Endothelial cell of umbilical vein (primary cell): Measurements from ENCODE around the gene KCNQ1OT1. TPM values are rescaled to one million over a fixed set of nuclear protein-coding genes. Genes with fewer than 3 reads are reported as not detected.

Source experiments
- BruUV-seq: library from RNA; stranded (reverse); fragments of 400-500 nt; replicated peaks from 2 replicates; lab custom pipeline; 2021; lab: Mats Ljungman, UMichigan
- CTCF ChIA-PET: fragments of 300-600, 350-600 bp; sonication (Branson Sonifier 250); formaldehyde crosslinking; loops from one replicate; lab custom pipeline; 2021; ENCODE audit warnings: antibody characterized with exemption, inconsistent platforms; lab: Charles Lee
- POLR2A ChIA-PET: fragments of 300-600, 350-600 bp; sonication (Branson Sonifier 250); formaldehyde crosslinking; loops from one replicate; lab custom pipeline; 2021; ENCODE audit warnings: antibody characterized with exemption, inconsistent platforms; lab: Charles Lee
- DNase-seq: peaks from one replicate; pipeline ENCODE4 v3.0.0-alpha.2; 2011; ENCODE audit warnings: low read depth, low spot score
- FAIRE-seq: peaks from 2 replicates; lab custom pipeline; 2011; peaks lifted over from hg19 to GRCh38; lab: Jason Lieb, UNC
- H2AFZ ChIP-seq: 2 replicates; pipeline ENCODE4 v1.6.0; 2012; ENCODE audit warnings: low read depth, low read length, control low read depth, inconsistent platforms
- H3K27ac ChIP-seq: 2 replicates; pipeline ENCODE4 v1.5.1; 2011; ENCODE audit warnings: low read depth, mild to moderate bottlenecking, control low read depth, low read length, moderate library complexity; ENCODE audit not compliant: insufficient read depth
- H3K27me3 ChIP-seq, 2 experiments: 2 replicates each; pipeline versions ENCODE4 v1.6.0 to v1.6.1; 2011; ENCODE audit warnings: low read length in 2 of 2, mixed read lengths in 1 of 2; ENCODE audit not compliant: control insufficient read depth in 2 of 2, insufficient read depth in 2 of 2
- H3K36me3 ChIP-seq, 2 experiments: 2 replicates in 1 of 2; 3 replicates in 1 of 2; pipeline ENCODE4 v1.5.1; 2011; ENCODE audit warnings: low read length in 2 of 2, mild to moderate bottlenecking in 1 of 2, moderate library complexity in 1 of 2; ENCODE audit not compliant: control insufficient read depth in 2 of 2, insufficient read depth in 2 of 2; ENCODE audit errors: extremely low read depth in 1 of 2
- H3K4me1 ChIP-seq: 3 replicates; pipeline ENCODE4 v1.5.1; 2011; ENCODE audit warnings: mild to moderate bottlenecking, low read length; ENCODE audit not compliant: control insufficient read depth, insufficient read depth; ENCODE audit errors: extremely low read depth
- H3K4me2 ChIP-seq: 2 replicates; pipeline ENCODE4 v1.6.1; 2011; ENCODE audit warnings: low read length, control low read depth, mixed read lengths; ENCODE audit not compliant: insufficient read depth
- H3K4me3 ChIP-seq, 3 experiments: fragments of 200-600 bp in 1 of 3; sonication (generic), shearing (Covaris generic) in 1 of 3; replicated peaks in 1 of 3; 2 replicates each; pipeline ENCODE4 v1.5.1; 2011 to 2016; ENCODE audit warnings: control low read depth in 3 of 3, low read length in 3 of 3, mild to moderate bottlenecking in 2 of 3, inconsistent platforms in 1 of 3, low read depth in 1 of 3, moderate library complexity in 1 of 3; ENCODE audit not compliant: insufficient read depth in 1 of 3
- H3K79me2 ChIP-seq: 2 replicates; pipeline ENCODE4 v1.6.0; 2012; ENCODE audit warnings: low read length, inconsistent platforms; ENCODE audit not compliant: control insufficient read depth, insufficient read depth
- H3K9ac ChIP-seq: replicated peaks from 2 replicates; pipeline ENCODE3; 2011; ENCODE audit warnings: low read length, control low read depth; ENCODE audit not compliant: insufficient read depth; ENCODE audit errors: extremely low read depth
- H3K9me1 ChIP-seq: replicated peaks from 3 replicates; pipeline ENCODE4 v1.6.0; 2011; ENCODE audit warnings: mild to moderate bottlenecking, low read length; ENCODE audit not compliant: control insufficient read depth, insufficient read depth; ENCODE audit errors: extremely low read depth
- H3K9me3 ChIP-seq: replicated peaks from 2 replicates; pipeline ENCODE4 v1.5.1; 2012; ENCODE audit warnings: low read length, inconsistent platforms; ENCODE audit not compliant: control insufficient read depth, insufficient read depth
- H4K20me1 ChIP-seq: replicated peaks from 2 replicates; pipeline ENCODE3; 2011; ENCODE audit warnings: mild to moderate bottlenecking, low read length; ENCODE audit not compliant: control insufficient read depth, insufficient read depth; ENCODE audit errors: extremely low read depth
- CTCF ChIP-seq, 2 donors: IDR thresholded peaks; 1 replicate in 1 of 2; 2 replicates in 1 of 2; pipeline ENCODE4 v1.5.1; 2011; ENCODE audit warnings: low read length in 2 of 2, mild to moderate bottlenecking in 2 of 2, moderate library complexity in 2 of 2, control low read depth in 1 of 2, inconsistent platforms in 1 of 2, low read depth in 1 of 2; ENCODE audit not compliant: insufficient read depth in 1 of 2; ENCODE audit errors: extremely low read depth in 1 of 2
- EZH2 ChIP-seq: IDR thresholded peaks from 2 replicates; pipeline ENCODE4 v1.6.1; 2012; ENCODE audit warnings: borderline replicate concordance, low read depth, mild to moderate bottlenecking, moderate library complexity, low read length, inconsistent platforms; ENCODE audit not compliant: severe bottlenecking
- FOS ChIP-seq: IDR thresholded peaks from 2 replicates; pipeline ENCODE4 v1.6.1; 2011; ENCODE audit warnings: mild to moderate bottlenecking, low read length, moderate library complexity, borderline replicate concordance; ENCODE audit not compliant: insufficient read depth
- GATA2 ChIP-seq: IDR thresholded peaks from 2 replicates; pipeline ENCODE4 v1.7.0; 2011; ENCODE audit warnings: low read depth, mild to moderate bottlenecking, moderate library complexity, mixed read lengths, low read length; ENCODE audit not compliant: insufficient read length, insufficient read depth
- JUN ChIP-seq: IDR thresholded peaks from 2 replicates; pipeline ENCODE4 v1.6.1; 2011; ENCODE audit warnings: borderline replicate concordance, low read depth; ENCODE audit not compliant: insufficient read length, insufficient read depth
- MYC ChIP-seq: IDR thresholded peaks from one replicate; pipeline ENCODE4 v1.6.1; 2011; ENCODE audit warnings: mild to moderate bottlenecking, low read depth, low read length
- POLR2A ChIP-seq: IDR thresholded peaks from 2 replicates; pipeline ENCODE4 v1.6.1; 2012; ENCODE audit warnings: low read depth, mild to moderate bottlenecking, control low read depth, low read length
- POLR2AphosphoS5 ChIP-seq: IDR thresholded peaks from 2 replicates; pipeline ENCODE4 v1.6.1; 2012; ENCODE audit warnings: low read depth, mild to moderate bottlenecking, control low read depth, low read length, moderate library complexity; ENCODE audit not compliant: insufficient read depth
- dilution Hi-C: fragments of 300-500 bp; cut with MboI; formaldehyde crosslinking; loops from one replicate; pipeline ENCODE4 v1.15.0; 2019; ENCODE audit warnings: low sequenced_read_pairs; ENCODE audit not compliant: extremely low pct_ligation_motif_present
- intact Hi-C: fragments of 100-400 bp; cut with micrococcal nuclease; formaldehyde crosslinking; loops from one replicate; pipeline ENCODE4 v1.10.0; 2022
- polyA plus RNA-seq, 4 experiments: library from polyadenylated mRNA; depleted of rRNA in 3 of 4; stranded (reverse) in 3 of 4; unstranded in 1 of 4; fragments of >200 nt; gene quantifications; 2 replicates each; pipeline versions ENCODE4 v1.2.1 to v1.2.3, GENCODE V29; 2011 to 2012; ENCODE audit warnings: missing spikeins in 1 of 4
- total RNA-seq: library from RNA; stranded (reverse); gene quantifications from 2 replicates; pipeline ENCODE4 v1.2.3, GENCODE V29; 2021
- TF ChIP-seq, protein P1 (sequence below): IDR thresholded peaks from 2 replicates; pipeline ENCODE4 v1.6.1; 2011; ENCODE audit not compliant: insufficient read depth, insufficient read length

Gene KCNQ1OT1
- total and polyA plus RNA-seq, 2 donors (not counting 3 experiments of a cell fraction or from before 2014, with no cell fraction given), result 0.11 to 1.8 TPM

DNA sequence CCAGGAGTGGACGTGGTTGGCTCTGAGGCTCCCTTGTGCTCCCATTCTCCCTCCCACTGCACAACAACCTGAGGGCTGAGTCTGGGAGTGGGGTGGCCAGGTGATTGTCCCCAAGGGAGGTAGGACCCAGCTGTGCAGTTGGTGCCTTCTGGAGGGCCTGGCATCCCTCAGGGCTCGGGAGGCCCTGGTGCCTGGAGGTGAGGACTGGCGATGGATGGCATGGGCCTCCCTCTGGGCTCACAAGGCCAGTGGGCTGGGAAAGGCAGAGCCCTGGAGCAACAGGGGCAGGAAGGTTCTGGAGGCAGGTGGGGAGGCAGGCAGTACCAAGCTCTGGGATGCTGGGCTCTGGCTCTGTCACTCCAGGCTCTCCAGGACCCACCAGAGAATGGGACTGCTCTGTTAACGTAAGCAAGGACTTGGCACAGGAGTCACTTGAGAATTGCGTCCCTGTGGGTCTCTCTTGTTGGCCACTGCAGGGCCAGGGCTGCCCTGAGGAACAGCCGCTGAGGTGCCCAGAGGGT lies 114.2 kb downstream of the KCNQ1OT1 start:
- intact Hi-C loops, result no loop called here
- dilution Hi-C loops, result no loop called here
- Histone ChIP-seq H3K79me2 (no peaks in the 10 kb centered on the region), H3K9me3 (no peaks in the 10 kb centered on the region), H3K4me3 (no peak overlapping the region), H3K9me1 (no peaks in the 10 kb centered on the region), H3K4me1 (no peaks in the 10 kb centered on the region), H4K20me1 (no peaks in the 10 kb centered on the region), H3K4me2 (no peak overlapping the region), H3K9ac (no peak overlapping the region), H3K27me3 (no peaks in the 10 kb centered on the region), H2AFZ (no peak overlapping the region), H3K36me3 (no peaks in the 10 kb centered on the region), H3K27ac (no peak overlapping the region)
- POLR2A ChIA-PET, result no interaction called here
- DNase-seq, result no peak
- TF ChIP-seq, protein P1, sequence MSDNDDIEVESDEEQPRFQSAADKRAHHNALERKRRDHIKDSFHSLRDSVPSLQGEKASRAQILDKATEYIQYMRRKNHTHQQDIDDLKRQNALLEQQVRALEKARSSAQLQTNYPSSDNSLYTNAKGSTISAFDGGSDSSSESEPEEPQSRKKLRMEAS, result no peak
- TF ChIP-seq CTCF (IDR thresholded peaks at IDR 0.05; ENCODE audit: extremely low read depth in 1 of 2, insufficient read depth in 1 of 2, low read depth in 1 of 2, low read length in 2 of 2) (no peak), JUN (no peak), MYC (no peak), POLR2A (no peak), FOS (no peak), POLR2AphosphoS5 (no peak), EZH2 (no peak), GATA2 (no peak)
- CTCF ChIA-PET, result no interaction called here
- BruUV-seq, result no TSS peak
- no peak for FAIRE-seq
